ENCODE measurements around the gene NOP9.

NOP9 gene

DNA sequence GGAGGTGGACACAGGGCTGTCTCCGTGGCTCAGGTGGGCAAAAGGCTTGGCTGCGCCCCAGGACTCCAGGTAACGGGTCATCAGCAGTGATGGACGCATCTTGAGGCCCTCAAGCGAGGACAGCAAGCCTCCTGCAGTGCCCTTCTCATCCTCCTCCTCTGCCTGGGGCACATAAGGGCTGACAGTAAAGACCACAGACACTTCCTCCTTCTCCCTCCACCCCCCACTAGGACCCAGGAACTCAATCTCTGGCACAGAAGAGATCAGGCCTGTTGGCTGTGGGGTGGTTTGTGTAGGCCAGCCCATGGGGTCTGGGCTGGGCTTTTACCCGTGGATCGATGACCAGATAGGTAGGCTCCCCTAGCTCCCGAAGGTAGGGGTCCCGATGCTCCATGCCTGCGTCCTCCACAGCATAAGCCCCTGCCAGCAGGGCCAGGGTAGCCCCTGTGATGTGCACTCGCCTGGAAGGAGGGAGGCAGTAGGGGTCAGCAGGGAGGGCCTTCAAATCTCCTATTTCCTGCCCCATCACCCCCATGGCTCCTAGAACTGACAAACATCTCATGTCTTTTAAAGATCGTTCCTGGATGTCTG lies 29.5 kb downstream of the NOP9 start:
- no peak for ATAC-seq
- TF ChIP-seq POU6F1 (CRISPR knock-in tag; IDR thresholded peaks at IDR 0.05; ENCODE audit: borderline replicate concordance, low read depth) (no peak), ESRRG (CRISPR knock-in tag; IDR thresholded peaks at IDR 0.05) (no peak)

DNA sequence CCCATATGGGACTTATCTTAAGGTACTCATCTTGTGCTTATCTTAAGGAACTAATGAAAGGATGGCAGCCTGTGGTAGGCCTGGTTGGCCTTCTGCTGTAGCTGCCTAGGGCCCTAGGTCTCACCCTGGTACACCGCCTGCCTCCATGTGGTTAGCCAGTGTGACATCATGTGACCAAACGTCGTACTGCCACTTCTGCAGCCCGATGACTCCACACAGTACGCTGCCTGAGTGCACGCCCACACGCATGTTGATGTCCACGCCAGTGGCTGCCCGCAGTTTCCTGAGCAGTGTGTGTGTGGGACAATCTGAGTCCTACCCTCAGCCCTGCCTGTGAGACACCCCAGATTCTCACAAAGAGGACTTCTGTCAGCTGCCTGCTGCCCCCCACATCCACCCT lies 30.1 kb downstream of the NOP9 start:
- no peak for TF ChIP-seq PPARA (CRISPR knock-in tag; IDR thresholded peaks at IDR 0.05; ENCODE audit: borderline replicate concordance)
- TF ChIP-seq ZFP30 (CRISPR knock-in tag; IDR thresholded peaks at IDR 0.05) = no peak
- TF ChIP-seq GLIS3 (CRISPR knock-in tag; IDR thresholded peaks at IDR 0.05) = no peak
- TF ChIP-seq POU6F1 (CRISPR knock-in tag; IDR thresholded peaks at IDR 0.05; ENCODE audit: borderline replicate concordance, low read depth) = no peak
- TF ChIP-seq ZNF565 (CRISPR knock-in tag; conservative IDR thresholded peaks at IDR 0.05; ENCODE audit: low read depth) = no peak
- no peak for TF ChIP-seq TOX (CRISPR knock-in tag; IDR thresholded peaks at IDR 0.05; ENCODE audit: borderline replicate concordance)
- no peak for ATAC-seq

GRCh38 chr14:24330973-24331674 lies 31.5 kb downstream of the NOP9 start:
- ATAC-seq = no peak
- TF ChIP-seq ZNF70 (CRISPR knock-in tag; IDR thresholded peaks at IDR 0.05) (no peak), PPARA (CRISPR knock-in tag; IDR thresholded peaks at IDR 0.05; ENCODE audit: borderline replicate concordance) (no peak), CSDC2 (CRISPR knock-in tag; IDR thresholded peaks at IDR 0.05) (no peak), ZC3H10 (CRISPR knock-in tag; IDR thresholded peaks at IDR 0.05) (no peak), CSRNP3 (CRISPR knock-in tag; IDR thresholded peaks at IDR 0.05) (no peak), TCF4 (CRISPR knock-in tag; IDR thresholded peaks at IDR 0.05; ENCODE audit: borderline replicate concordance) (no peak), POU6F1 (CRISPR knock-in tag; IDR thresholded peaks at IDR 0.05; ENCODE audit: borderline replicate concordance, low read depth) (no peak), ZFP3 (CRISPR knock-in tag; IDR thresholded peaks at IDR 0.05) (no peak), OSR1 (CRISPR knock-in tag; IDR thresholded peaks at IDR 0.05) (no peak), ZNF565 (CRISPR knock-in tag; conservative IDR thresholded peaks at IDR 0.05; ENCODE audit: low read depth) (no peak), ARNTL (CRISPR knock-in tag; IDR thresholded peaks at IDR 0.05; ENCODE audit: borderline replicate concordance, low read depth) (no peak)
- TF ChIP-seq, protein P1, sequence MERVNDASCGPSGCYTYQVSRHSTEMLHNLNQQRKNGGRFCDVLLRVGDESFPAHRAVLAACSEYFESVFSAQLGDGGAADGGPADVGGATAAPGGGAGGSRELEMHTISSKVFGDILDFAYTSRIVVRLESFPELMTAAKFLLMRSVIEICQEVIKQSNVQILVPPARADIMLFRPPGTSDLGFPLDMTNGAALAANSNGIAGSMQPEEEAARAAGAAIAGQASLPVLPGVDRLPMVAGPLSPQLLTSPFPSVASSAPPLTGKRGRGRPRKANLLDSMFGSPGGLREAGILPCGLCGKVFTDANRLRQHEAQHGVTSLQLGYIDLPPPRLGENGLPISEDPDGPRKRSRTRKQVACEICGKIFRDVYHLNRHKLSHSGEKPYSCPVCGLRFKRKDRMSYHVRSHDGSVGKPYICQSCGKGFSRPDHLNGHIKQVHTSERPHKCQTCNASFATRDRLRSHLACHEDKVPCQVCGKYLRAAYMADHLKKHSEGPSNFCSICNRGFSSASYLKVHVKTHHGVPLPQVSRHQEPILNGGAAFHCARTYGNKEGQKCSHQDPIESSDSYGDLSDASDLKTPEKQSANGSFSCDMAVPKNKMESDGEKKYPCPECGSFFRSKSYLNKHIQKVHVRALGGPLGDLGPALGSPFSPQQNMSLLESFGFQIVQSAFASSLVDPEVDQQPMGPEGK (CRISPR knock-in tag; IDR thresholded peaks at IDR 0.05; ENCODE audit: borderline replicate concordance) = no peak

GRCh38 chr14:24331731-24332267 lies 32.1 kb downstream of the NOP9 start:
- ATAC-seq = peak; percentile 1; the same call in 2 of the 3 replicates
- TF ChIP-seq ZC3H10 (CRISPR knock-in tag; IDR thresholded peaks at IDR 0.05) = no peak
- TF ChIP-seq, protein P2, sequence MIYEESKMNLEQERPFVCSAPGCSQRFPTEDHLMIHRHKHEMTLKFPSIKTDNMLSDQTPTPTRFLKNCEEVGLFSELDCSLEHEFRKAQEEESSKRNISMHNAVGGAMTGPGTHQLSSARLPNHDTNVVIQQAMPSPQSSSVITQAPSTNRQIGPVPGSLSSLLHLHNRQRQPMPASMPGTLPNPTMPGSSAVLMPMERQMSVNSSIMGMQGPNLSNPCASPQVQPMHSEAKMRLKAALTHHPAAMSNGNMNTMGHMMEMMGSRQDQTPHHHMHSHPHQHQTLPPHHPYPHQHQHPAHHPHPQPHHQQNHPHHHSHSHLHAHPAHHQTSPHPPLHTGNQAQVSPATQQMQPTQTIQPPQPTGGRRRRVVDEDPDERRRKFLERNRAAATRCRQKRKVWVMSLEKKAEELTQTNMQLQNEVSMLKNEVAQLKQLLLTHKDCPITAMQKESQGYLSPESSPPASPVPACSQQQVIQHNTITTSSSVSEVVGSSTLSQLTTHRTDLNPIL (CRISPR knock-in tag; IDR thresholded peaks at IDR 0.05; ENCODE audit: low read depth) = no peak
- no peak for TF ChIP-seq TOX (CRISPR knock-in tag; IDR thresholded peaks at IDR 0.05; ENCODE audit: borderline replicate concordance)
- TF ChIP-seq, protein P3, sequence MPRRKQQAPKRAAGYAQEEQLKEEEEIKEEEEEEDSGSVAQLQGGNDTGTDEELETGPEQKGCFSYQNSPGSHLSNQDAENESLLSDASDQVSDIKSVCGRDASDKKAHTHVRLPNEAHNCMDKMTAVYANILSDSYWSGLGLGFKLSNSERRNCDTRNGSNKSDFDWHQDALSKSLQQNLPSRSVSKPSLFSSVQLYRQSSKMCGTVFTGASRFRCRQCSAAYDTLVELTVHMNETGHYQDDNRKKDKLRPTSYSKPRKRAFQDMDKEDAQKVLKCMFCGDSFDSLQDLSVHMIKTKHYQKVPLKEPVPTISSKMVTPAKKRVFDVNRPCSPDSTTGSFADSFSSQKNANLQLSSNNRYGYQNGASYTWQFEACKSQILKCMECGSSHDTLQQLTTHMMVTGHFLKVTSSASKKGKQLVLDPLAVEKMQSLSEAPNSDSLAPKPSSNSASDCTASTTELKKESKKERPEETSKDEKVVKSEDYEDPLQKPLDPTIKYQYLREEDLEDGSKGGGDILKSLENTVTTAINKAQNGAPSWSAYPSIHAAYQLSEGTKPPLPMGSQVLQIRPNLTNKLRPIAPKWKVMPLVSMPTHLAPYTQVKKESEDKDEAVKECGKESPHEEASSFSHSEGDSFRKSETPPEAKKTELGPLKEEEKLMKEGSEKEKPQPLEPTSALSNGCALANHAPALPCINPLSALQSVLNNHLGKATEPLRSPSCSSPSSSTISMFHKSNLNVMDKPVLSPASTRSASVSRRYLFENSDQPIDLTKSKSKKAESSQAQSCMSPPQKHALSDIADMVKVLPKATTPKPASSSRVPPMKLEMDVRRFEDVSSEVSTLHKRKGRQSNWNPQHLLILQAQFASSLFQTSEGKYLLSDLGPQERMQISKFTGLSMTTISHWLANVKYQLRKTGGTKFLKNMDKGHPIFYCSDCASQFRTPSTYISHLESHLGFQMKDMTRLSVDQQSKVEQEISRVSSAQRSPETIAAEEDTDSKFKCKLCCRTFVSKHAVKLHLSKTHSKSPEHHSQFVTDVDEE (CRISPR knock-in tag; IDR thresholded peaks at IDR 0.05) = no peak
- TF ChIP-seq, protein P1 (CRISPR knock-in tag; IDR thresholded peaks at IDR 0.05; ENCODE audit: borderline replicate concordance) = no peak
- TF ChIP-seq ZFP30 (CRISPR knock-in tag; IDR thresholded peaks at IDR 0.05) = no peak
- no peak for TF ChIP-seq ISL1 (CRISPR knock-in tag; IDR thresholded peaks at IDR 0.05)

All from SK-N-SH treated with all-trans-retinoic acid at 6 μM for 48 hours (cell line).